Neuronal stem cell (in vitro differentiated cells): ENCODE measurements around the gene OR2T10.

ENCODE experiments used
- DNase-seq: peaks from one replicate; pipeline ENCODE4 v3.0.0-alpha.2; 2013; ENCODE audit warnings: low spot score
- H2AFZ ChIP-seq: one replicate; pipeline ENCODE4 v1.6.1; 2013; ENCODE audit warnings: mild to moderate bottlenecking, low read length, inconsistent platforms
- H2AK5ac ChIP-seq: 2 replicates; pipeline ENCODE4 v1.6.1; 2013; ENCODE audit warnings: low read depth, mild to moderate bottlenecking, inconsistent platforms, low read length, moderate library complexity, mixed read lengths
- H2BK120ac ChIP-seq: 2 replicates; pipeline ENCODE4 v1.6.1; 2013; ENCODE audit warnings: low read depth, mild to moderate bottlenecking, inconsistent platforms, low read length, moderate library complexity, mixed read lengths
- H2BK12ac ChIP-seq: one replicate; pipeline ENCODE4 v1.6.1; 2013; ENCODE audit warnings: low read length, inconsistent platforms
- H2BK15ac ChIP-seq: 2 replicates; pipeline ENCODE4 v1.6.1; 2013; ENCODE audit warnings: mild to moderate bottlenecking, low read length, inconsistent platforms, mixed read lengths
- H2BK5ac ChIP-seq: one replicate; pipeline ENCODE4 v1.6.1; 2013; ENCODE audit warnings: inconsistent platforms, mild to moderate bottlenecking, low read length, moderate library complexity
- H3K14ac ChIP-seq: one replicate; pipeline ENCODE4 v1.6.1; 2013; ENCODE audit warnings: low read length, inconsistent platforms
- H3K18ac ChIP-seq: 2 replicates; pipeline ENCODE4 v1.6.1; 2013; ENCODE audit warnings: low read length, inconsistent platforms
- H3K23ac ChIP-seq: 2 replicates; pipeline ENCODE4 v1.6.1; 2013; ENCODE audit warnings: low read depth, mild to moderate bottlenecking, mixed read lengths, low read length, inconsistent platforms; ENCODE audit not compliant: poor library complexity
- H3K27ac ChIP-seq: replicated peaks from 3 replicates; pipeline ENCODE4 v1.5.1; 2013; ENCODE audit warnings: low read length, inconsistent platforms
- H3K27me3 ChIP-seq, 3 experiments: 2 replicates each; pipeline ENCODE4 v1.6.1; 2013; ENCODE audit warnings: low read length in 3 of 3, mild to moderate bottlenecking in 2 of 3, inconsistent platforms in 1 of 3, low read depth in 1 of 3, mixed read lengths in 1 of 3, moderate library complexity in 1 of 3; ENCODE audit not compliant: control insufficient read depth in 3 of 3, insufficient read depth in 3 of 3
- H3K36me3 ChIP-seq, 2 donors: replicated peaks in 1 of 2; 2 replicates each; pipeline ENCODE4 v1.6.1; 2013; ENCODE audit warnings: low read length in 2 of 2; ENCODE audit not compliant: control insufficient read depth in 2 of 2, insufficient read depth in 2 of 2
- H3K4ac ChIP-seq: 2 replicates; pipeline ENCODE4 v1.6.1; 2013; ENCODE audit warnings: inconsistent platforms, mild to moderate bottlenecking, low read length, moderate library complexity
- H3K4me1 ChIP-seq, 2 donors: 1 replicate in 1 of 2; 2 replicates in 1 of 2; pipeline ENCODE4 v1.6.1; 2013; ENCODE audit warnings: low read length in 2 of 2, low read depth in 1 of 2; ENCODE audit not compliant: control insufficient read depth in 2 of 2, insufficient read depth in 1 of 2
- H3K4me2 ChIP-seq: one replicate; pipeline ENCODE4 v1.6.1; 2013; ENCODE audit warnings: mild to moderate bottlenecking, low read length, inconsistent platforms; ENCODE audit not compliant: insufficient read depth, poor library complexity, severe bottlenecking
- H3K4me3 ChIP-seq, 2 donors: 2 replicates each; pipeline ENCODE4 v1.5.1; 2013; ENCODE audit warnings: low read length in 2 of 2, mild to moderate bottlenecking in 2 of 2, inconsistent platforms in 1 of 2, moderate library complexity in 1 of 2
- H3K79me1 ChIP-seq: one replicate; pipeline ENCODE4 v1.6.1; 2013; ENCODE audit warnings: low read depth, mild to moderate bottlenecking, inconsistent platforms, low read length, moderate library complexity
- H3K9ac ChIP-seq: one replicate; pipeline ENCODE4 v1.6.1; 2013; ENCODE audit warnings: mild to moderate bottlenecking, low read depth, low read length, inconsistent platforms; ENCODE audit not compliant: poor library complexity
- H3K9me3 ChIP-seq, 2 donors: replicated peaks in 1 of 2; 2 replicates each; pipeline versions ENCODE3 to v1.6.1; 2013; ENCODE audit warnings: low read length in 2 of 2, mild to moderate bottlenecking in 2 of 2, inconsistent platforms in 1 of 2, low read depth in 1 of 2, mixed read lengths in 1 of 2, moderate library complexity in 1 of 2; ENCODE audit not compliant: control insufficient read depth in 2 of 2, insufficient read depth in 1 of 2
- H4K8ac ChIP-seq: one replicate; pipeline ENCODE4 v1.6.1; 2013; ENCODE audit warnings: low read depth, mild to moderate bottlenecking, inconsistent platforms, low read length, moderate library complexity
- H4K91ac ChIP-seq: one replicate; pipeline ENCODE4 v1.6.1; 2013; ENCODE audit warnings: low read length, low read depth, mild to moderate bottlenecking, inconsistent platforms; ENCODE audit not compliant: poor library complexity
- WGBS, 2 donors: extraction: QIAGEN DNeasy Blood & Tissue Kit; methylation state at CpG; one replicate each; pipeline ENCODE4 v1.1.7; 2013; ENCODE audit warnings: missing lambda C conversion rate in 2 of 2, mixed read lengths in 1 of 2; ENCODE audit not compliant: insufficient read length in 2 of 2, insufficient replicate concordance in 1 of 2; ENCODE audit errors: extremely low coverage in 2 of 2; 5-methylcytosine and 5-hydroxymethylcytosine counted together

OR2T10 gene

DNA sequence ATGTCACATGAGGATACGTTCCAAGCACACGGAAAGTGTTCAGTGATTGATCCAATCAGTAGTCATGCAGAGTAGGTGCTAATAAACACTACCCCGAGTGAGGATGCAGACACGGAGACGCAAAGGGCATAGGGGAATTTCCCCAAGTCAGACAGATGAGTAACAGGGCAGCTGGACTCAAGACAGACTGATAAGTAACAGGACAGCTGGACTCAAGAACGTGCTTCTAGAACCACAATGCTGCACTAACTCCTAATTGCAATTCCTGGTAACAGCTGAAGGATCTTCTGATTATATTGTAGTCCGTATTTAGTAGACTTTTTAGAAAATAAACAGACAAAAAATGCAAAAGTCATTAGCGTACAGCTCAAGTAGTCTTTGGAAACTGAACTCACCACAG lies 1.9 kb upstream of the OR2T10 start:
- Histone ChIP-seq H3K18ac (no peak overlapping the region), H2AK5ac (no peak overlapping the region), H2BK5ac (no peak overlapping the region), H3K79me1 (no peaks in the 10 kb centered on the region), H2AFZ (no peak overlapping the region), H3K9me3 (peaks cover 0 to 18% of the 10 kb centered on the region in 2 donors), H3K4ac (no peak overlapping the region), H2BK120ac (no peak overlapping the region), H3K4me1 (no peaks in the 10 kb centered on the region), H3K4me3 (no peak overlapping the region), H3K9ac (no peak overlapping the region), H3K23ac (no peak overlapping the region), H3K4me2 (no peak overlapping the region), H3K27ac (no peak overlapping the region), H3K14ac (no peak overlapping the region), H2BK12ac (no peak overlapping the region), H3K27me3 (no peaks in the 10 kb centered on the region), H4K8ac (no peak overlapping the region), H4K91ac (no peak overlapping the region), H3K36me3 (no peaks in the 10 kb centered on the region), H2BK15ac (no peak overlapping the region)
- WGBS, 2 donors, result no CpG with 5 or more reads among the region's 8 CpGs
- DNase-seq, result no peak

- H2AK5ac ChIP-seq, result no peak overlapping the region
- peaks cover 0 to 25% of the 10 kb centered on the region in 2 donors for H3K9me3 ChIP-seq
These were observed 885 bp downstream of the OR2T10 start for GRCh38 chr1:248596615-248597014.

GRCh38 chr1:248593226-248593625 lies 4.3 kb downstream of the OR2T10 start:
- H2AFZ ChIP-seq, result no peak overlapping the region
- no peak overlapping the region for H3K23ac ChIP-seq
- DNase-seq, result no peak
- no peaks in the 10 kb centered on the region for H3K36me3 ChIP-seq
- no peaks in the 10 kb centered on the region for H3K79me1 ChIP-seq
- H2BK15ac ChIP-seq, result no peak overlapping the region
- no peak overlapping the region for H2BK12ac ChIP-seq
- no peak overlapping the region for H3K4ac ChIP-seq
- no peak overlapping the region for H2BK5ac ChIP-seq
- no peaks in the 10 kb centered on the region for H3K27me3 ChIP-seq
- H2AK5ac ChIP-seq, result no peak overlapping the region
- no peak overlapping the region for H4K8ac ChIP-seq
- H4K91ac ChIP-seq, result no peak overlapping the region
- no peak overlapping the region for H3K4me2 ChIP-seq
- no peaks in the 10 kb centered on the region for H3K4me1 ChIP-seq
- H2BK120ac ChIP-seq, result no peak overlapping the region
- H3K4me3 ChIP-seq, result peak overlapping the region in 1 of 2 donors; percentile 7
- peaks cover 0 to 24% of the 10 kb centered on the region in 2 donors for H3K9me3 ChIP-seq
- WGBS, 2 donors, result no CpG with 5 or more reads among the region's 5 CpGs
- H3K9ac ChIP-seq, result no peak overlapping the region
- no peak overlapping the region for H3K14ac ChIP-seq
- H3K18ac ChIP-seq, result no peak overlapping the region
- no peak overlapping the region for H3K27ac ChIP-seq

More at GRCh38 chr1:248596615-248597014, 885 bp downstream of the OR2T10 start:
- Histone ChIP-seq H3K9ac (no peak overlapping the region), H2AFZ (no peak overlapping the region), H3K14ac (no peak overlapping the region), H3K4ac (no peak overlapping the region), H3K27ac (no peak overlapping the region), H2BK5ac (no peak overlapping the region), H2BK15ac (no peak overlapping the region), H4K91ac (no peak overlapping the region), H4K8ac (no peak overlapping the region), H3K79me1 (no peaks in the 10 kb centered on the region), H2BK120ac (no peak overlapping the region), H2BK12ac (no peak overlapping the region), H3K36me3 (no peaks in the 10 kb centered on the region), H3K4me3 (no peak overlapping the region), H3K18ac (no peak overlapping the region), H3K23ac (no peak overlapping the region), H3K27me3 (no peaks in the 10 kb centered on the region), H3K4me1 (no peaks in the 10 kb centered on the region), H3K4me2 (no peak overlapping the region)
- WGBS, 2 donors, result no CpG with 5 or more reads among the region's 2 CpGs
- DNase-seq, result no peak

DNA sequence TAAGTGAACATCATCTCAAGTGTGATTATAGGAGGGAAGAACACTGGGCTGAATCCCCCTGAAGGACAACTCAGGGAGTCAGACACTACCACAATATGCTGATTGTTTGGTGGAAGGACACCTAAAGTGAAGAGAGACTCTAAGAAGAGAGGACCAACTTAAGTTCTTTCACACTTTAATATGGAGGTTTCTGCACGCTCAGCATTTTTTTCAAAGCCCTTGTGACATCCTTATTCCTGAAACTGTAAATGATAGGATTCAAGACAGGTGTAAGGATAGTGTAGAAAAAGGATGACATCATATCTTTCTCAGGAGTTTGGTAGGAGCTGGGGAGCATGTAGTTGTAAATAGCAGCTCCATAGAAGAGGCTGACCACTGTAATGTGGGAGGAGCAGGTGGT lies 4.8 kb downstream of the OR2T10 start:
- Histone ChIP-seq H2BK5ac (no peak overlapping the region), H3K36me3 (no peaks in the 10 kb centered on the region), H3K9ac (no peak overlapping the region), H3K14ac (no peak overlapping the region), H2AFZ (no peak overlapping the region), H4K91ac (no peak overlapping the region), H3K27me3 (no peaks in the 10 kb centered on the region), H2BK15ac (no peak overlapping the region), H2BK120ac (no peak overlapping the region), H2BK12ac (no peak overlapping the region), H3K27ac (no peak overlapping the region), H3K4me3 (no peak overlapping the region), H4K8ac (no peak overlapping the region), H3K9me3 (peaks cover 0 to 23% of the 10 kb centered on the region in 2 donors), H3K4me1 (no peaks in the 10 kb centered on the region), H3K18ac (no peak overlapping the region), H3K4ac (no peak overlapping the region), H3K79me1 (no peaks in the 10 kb centered on the region), H3K23ac (no peak overlapping the region), H2AK5ac (no peak overlapping the region), H3K4me2 (no peak overlapping the region)
- no CpG with 5 or more reads among the region's 1 CpG for WGBS, 2 donors
- DNase-seq, result no peak
